Hematopoietic multipotent progenitor cell (in vitro differentiated cells): ENCODE data around the gene POU2F1. TPM values are rescaled to one million over a fixed set of nuclear protein-coding genes. Genes with fewer than 3 reads are reported as not detected.

Experiments used
- DNase-seq, 3 donors: peaks; one replicate each; pipeline ENCODE4 v3.0.0-alpha.2; 2011 to 2015; ENCODE audit warnings: low read depth in 2 of 3, low spot score in 2 of 3
- total RNA-seq: library from RNA; depleted of rRNA; stranded (reverse); fragments of >200 nt; gene quantifications from one replicate; pipeline ENCODE4 v1.2.3, GENCODE V29; 2012

The POU2F1 gene
- total RNA-seq = 12.1 TPM

DNA sequence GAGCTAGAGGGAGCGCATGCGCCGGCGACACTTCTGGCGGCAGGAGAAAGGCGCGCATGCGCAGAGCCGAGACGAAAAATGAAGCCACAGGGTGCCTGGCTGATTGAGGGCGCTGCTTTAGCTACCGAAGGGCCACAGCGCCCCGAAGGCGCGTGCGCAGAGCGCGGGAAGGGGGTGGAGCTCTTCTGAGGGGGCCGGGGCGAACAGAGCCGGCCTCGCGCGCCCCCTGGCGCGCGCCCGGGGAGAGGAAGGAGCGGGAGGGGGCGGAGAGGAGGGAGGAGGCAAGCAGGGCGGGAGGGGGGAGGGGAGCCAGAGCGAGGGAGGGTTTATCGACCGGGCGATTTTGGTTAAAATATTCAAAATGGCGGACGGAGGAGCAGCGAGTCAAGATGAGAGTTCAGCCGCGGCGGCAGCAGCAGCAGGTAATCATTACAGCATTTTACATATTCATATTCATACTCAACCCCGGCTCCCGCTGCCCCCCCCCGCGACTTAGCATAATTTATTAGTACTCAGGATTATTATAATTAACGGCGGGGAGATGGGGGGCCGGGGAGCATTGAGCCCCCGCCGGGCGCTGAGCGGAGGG lies at the start of gene POU2F1:
Gene POU2F1, plus strand, starts transcription at position 350 of the 589 bp plus-strand sequence. Its CDS starts 12 bp downstream, at position 362.
- DNase-seq = peak; percentile 98 to 100 (median 99)

GRCh38 chr1:167171286-167171929 lies 49.3 kb upstream of the POU2F1 start:
- no peak for DNase-seq

DNA sequence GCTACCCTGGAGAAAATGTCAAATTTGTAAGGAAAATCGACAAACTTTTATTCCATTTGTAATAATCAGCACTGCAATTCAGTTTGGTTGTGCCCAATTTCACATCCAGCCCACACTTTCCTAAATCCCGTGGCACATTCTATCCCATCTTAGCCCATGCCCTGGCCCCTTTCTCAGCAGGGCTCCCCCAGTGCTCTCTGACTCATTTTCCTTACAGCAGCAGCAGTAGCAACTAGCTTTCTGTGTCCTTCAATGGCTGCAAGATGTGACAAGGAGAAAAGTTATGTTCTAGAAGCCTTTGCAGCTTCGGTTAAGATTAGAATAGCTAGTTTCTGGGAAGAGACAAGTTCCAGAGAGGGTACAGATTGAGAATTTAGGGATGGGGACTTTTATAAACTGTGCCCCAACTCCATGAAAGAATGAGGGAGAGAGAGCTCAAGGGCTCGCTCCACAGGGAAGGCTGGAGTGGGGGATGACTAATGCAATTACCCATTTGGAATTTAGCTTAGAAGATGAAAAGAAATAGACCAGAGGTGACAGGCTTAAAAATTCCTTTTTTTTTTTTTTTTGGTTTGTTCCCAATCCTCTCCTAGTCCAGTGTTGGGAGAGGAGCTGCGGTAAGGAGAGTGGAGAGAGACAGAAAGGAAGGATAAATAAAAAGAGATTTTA lies 47.0 kb upstream of the POU2F1 start:
- no peak for DNase-seq

DNA sequence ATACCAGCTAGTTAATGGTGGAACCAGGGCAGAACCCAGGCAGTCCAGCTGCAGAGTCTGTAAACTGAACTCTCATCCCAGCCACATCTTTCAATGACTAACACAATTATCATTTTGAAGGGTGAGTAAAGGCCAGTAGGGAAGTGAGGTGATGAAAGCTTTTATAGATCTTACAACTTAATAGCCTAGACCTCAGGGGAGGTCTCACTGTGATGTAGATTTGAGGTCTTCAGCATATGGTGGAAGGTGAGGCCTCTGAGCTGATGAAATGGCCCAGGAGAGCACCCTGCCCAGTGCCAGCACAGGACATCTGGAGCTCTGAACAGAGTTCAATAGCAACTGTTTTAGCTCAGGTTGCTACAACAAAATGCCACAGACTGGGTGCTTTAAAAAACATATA lies 44.8 kb upstream of the POU2F1 start:
- no peak for DNase-seq

- DNase-seq = no peak
These were observed 41.9 kb upstream of the POU2F1 start for GRCh38 chr1:167178831-167179230.

DNA sequence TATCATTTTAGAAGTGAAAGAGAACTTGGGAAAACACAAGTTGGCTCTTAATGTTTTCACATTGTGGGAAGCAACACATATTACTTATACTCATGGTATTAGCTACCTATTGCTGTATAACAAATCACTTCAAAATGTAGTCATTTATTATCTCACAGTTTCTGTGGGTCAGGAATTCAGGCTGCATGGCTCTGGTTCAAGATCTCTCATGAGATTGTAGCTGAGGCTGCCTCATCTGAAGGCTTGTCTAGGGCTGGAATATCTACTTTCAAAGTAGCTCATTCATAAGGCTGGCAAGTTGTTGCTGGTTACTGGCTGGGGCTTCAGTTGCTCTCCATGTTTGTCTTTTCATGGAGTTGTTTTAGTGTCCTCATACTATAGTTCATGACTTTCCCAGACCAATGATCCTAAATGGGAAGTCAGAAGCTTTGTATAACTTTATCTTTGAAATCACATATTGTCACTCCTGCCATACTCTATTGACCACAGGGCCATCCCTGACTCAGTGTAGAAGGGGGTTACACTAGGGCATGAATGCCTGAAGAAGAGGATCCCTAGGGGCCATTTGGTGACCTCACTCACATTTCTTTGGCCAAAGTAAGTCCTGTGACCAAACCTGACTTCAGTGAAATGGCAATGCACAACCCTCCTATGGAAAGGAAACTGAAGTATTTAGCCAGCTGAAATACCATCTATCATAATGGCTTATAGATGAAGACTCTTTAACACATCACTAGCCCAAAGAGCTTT lies 37.9 kb upstream of the POU2F1 start:
- no peak for DNase-seq

DNA sequence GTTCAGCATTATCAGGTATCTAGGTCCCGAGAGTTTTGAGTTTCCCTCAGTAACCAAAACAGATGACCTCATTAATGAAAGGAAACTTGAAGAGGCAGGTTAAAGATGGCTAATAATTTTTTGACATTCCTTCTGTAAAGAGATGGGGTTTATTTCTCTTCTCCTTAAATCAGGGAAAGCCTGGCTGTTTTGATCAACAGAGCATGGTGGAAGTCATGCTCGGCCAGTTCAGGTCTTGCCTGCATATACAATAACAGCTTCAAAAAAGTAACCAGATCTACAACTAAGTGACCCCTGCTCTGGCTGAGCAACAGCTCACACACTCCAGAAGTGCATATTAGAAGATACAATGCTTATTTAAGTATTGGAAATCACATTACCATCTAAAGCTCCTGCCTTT lies 36.6 kb upstream of the POU2F1 start:
- no peak for DNase-seq

DNA sequence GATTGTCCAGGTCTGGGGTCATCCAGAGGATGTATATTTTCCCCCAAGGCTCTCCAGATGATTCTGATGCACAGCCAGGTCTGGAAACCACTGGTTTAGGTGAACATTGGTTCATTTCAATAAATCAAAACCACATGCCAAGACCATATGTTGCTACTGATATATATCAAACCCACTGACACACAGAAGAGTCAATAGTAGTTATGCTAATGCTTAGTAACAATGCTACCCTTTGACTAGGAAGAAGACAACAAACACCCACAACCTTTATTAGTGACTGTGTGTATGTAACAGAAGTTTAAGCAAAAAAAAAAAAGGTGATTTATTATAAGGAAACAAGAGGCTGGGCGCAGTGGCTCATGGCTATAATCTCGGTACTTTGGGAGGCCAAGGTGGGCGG lies 35.6 kb upstream of the POU2F1 start:
- DNase-seq = no peak

- no peak for DNase-seq
These were observed 34.6 kb upstream of the POU2F1 start for GRCh38 chr1:167185974-167186657.

GRCh38 chr1:167186771-167187170 lies 33.9 kb upstream of the POU2F1 start:
- no peak for DNase-seq

- no peak for DNase-seq
These were observed 29.9 kb upstream of the POU2F1 start for GRCh38 chr1:167190747-167191237.

- DNase-seq = no peak
These were observed 28.7 kb upstream of the POU2F1 start for GRCh38 chr1:167191958-167192357.

DNA sequence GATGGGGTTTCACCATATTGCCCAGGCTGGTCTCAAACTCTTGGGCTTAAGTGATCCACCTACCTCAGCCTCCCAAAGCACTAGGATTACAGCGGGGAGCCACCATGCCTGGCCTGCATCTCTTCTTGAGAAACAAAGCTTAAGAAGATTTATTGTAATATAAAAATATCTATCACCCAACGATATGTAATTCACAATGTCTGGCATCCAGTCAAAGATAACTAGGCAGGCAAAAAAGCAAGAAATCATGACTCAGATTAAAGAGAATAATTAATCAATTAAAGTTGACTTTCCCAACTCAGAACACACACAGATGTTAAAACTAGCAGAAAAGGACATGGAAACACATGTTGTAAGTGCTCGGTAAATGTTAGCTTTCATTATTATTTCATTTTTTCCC lies 26.5 kb upstream of the POU2F1 start:
- no peak for DNase-seq

GRCh38 chr1:167196166-167196565 lies 24.5 kb upstream of the POU2F1 start:
- DNase-seq = peak in 2 of 3 donors; percentile 7 to 9

DNA sequence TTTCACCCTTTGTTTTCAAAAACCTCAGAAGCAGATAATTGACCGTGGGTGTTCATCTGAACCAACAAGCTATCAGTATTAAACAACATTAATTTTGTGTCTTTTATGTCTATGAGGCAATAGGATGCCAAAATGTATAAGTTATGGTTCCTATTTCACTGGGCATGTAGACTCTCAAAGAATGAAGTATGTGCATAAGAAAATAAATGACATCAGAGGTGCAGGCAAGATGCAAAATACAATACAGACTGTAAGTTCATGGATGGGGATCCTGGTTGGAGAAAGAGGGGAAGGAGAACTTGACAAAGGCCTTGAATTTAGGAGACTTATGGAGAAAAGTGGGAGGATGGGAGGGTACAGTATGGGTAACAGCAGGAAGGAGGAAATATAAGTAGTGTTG lies 23.4 kb upstream of the POU2F1 start:
- DNase-seq = no peak

DNA sequence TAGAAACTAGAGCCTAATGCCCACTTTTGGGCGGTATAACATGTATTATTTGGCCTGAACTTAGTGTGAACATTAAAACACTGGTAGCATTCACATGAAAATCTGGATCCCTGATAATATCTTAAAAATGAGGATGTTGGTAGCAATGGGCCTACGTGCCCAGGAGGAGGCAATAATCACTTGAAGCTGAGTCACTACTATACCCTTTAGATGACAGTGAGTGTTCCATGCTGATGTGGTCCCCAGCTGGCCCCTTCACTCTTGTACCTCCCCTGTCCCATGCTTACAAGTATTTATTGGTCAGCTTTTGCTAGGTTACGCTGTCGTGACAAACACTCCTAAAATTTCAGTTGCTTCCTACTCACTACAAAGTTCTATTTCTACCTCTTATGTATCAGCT lies 23.0 kb upstream of the POU2F1 start:
- peak in 2 of 3 donors; percentile 6 to 21 for DNase-seq

GRCh38 chr1:167198518-167199133 lies 22.1 kb upstream of the POU2F1 start:
- DNase-seq = no peak

GRCh38 chr1:167199656-167200055 lies 21.0 kb upstream of the POU2F1 start:
- DNase-seq = no peak

GRCh38 chr1:167200272-167200671 lies 20.4 kb upstream of the POU2F1 start:
- DNase-seq = no peak

- DNase-seq = no peak
These were observed 19.9 kb upstream of the POU2F1 start for GRCh38 chr1:167200749-167201148.
